Mesendoderm (in vitro differentiated cells): Measurements from ENCODE around the gene C10orf67.

Source experiments
- DNase-seq: peaks from one replicate; pipeline ENCODE4 v3.0.0; 2013
- H2AK5ac ChIP-seq: 2 replicates; pipeline ENCODE4 v1.6.1; 2013; ENCODE audit warnings: low read length, inconsistent platforms
- H2BK120ac ChIP-seq: 2 replicates; pipeline ENCODE4 v1.6.1; 2013; ENCODE audit warnings: low read depth, mild to moderate bottlenecking, low read length, moderate library complexity, mixed read lengths
- H2BK15ac ChIP-seq: replicated peaks from 2 replicates; pipeline ENCODE4 v1.6.1; 2013; ENCODE audit warnings: low read depth, mild to moderate bottlenecking, moderate library complexity
- H2BK5ac ChIP-seq: 2 replicates; pipeline ENCODE4 v1.6.1; 2013; ENCODE audit warnings: low read length, inconsistent platforms
- H3K18ac ChIP-seq: 2 replicates; pipeline ENCODE4 v1.6.1; 2013; ENCODE audit warnings: mild to moderate bottlenecking, low read length, mixed read lengths
- H3K23ac ChIP-seq: one replicate; pipeline ENCODE4 v1.6.1; 2013; ENCODE audit warnings: low read length
- H3K27ac ChIP-seq: 2 replicates; pipeline ENCODE4 v1.5.1; 2013; ENCODE audit warnings: low read depth, mild to moderate bottlenecking, inconsistent platforms, low read length, moderate library complexity
- H3K27me3 ChIP-seq: 2 replicates; pipeline ENCODE4 v1.6.1; 2013; ENCODE audit warnings: low read length, control low read depth, mild to moderate bottlenecking, inconsistent platforms; ENCODE audit not compliant: insufficient read depth, poor library complexity
- H3K36me3 ChIP-seq: 2 replicates; pipeline ENCODE4 v1.6.1; 2013; ENCODE audit warnings: low read length, inconsistent platforms; ENCODE audit not compliant: control insufficient read depth, insufficient read depth
- H3K4ac ChIP-seq: one replicate; pipeline ENCODE4 v1.6.1; 2013; ENCODE audit warnings: low read depth, mild to moderate bottlenecking, low read length, moderate library complexity
- H3K4me1 ChIP-seq: 2 replicates; pipeline ENCODE4 v1.6.1; 2013; ENCODE audit warnings: low read depth, low read length, inconsistent platforms; ENCODE audit not compliant: control insufficient read depth
- H3K4me2 ChIP-seq: 2 replicates; pipeline ENCODE4 v1.6.1; 2013; ENCODE audit warnings: low read length
- H3K4me3 ChIP-seq: 2 replicates; pipeline ENCODE4 v1.5.1; 2013; ENCODE audit warnings: mild to moderate bottlenecking, low read length
- H3K56ac ChIP-seq: one replicate; pipeline ENCODE4 v1.6.1; 2013; ENCODE audit warnings: low read length
- H3K79me1 ChIP-seq: 2 replicates; pipeline ENCODE4 v1.6.1; 2013; ENCODE audit warnings: low read length, inconsistent platforms
- H3K79me2 ChIP-seq: 2 replicates; pipeline ENCODE4 v1.6.1; 2013; ENCODE audit warnings: mild to moderate bottlenecking, low read length; ENCODE audit not compliant: control insufficient read depth, insufficient read depth
- H3K9ac ChIP-seq: 2 replicates; pipeline ENCODE4 v1.6.1; 2013; ENCODE audit warnings: low read length, inconsistent platforms
- H4K5ac ChIP-seq: one replicate; pipeline ENCODE4 v1.6.1; 2013; ENCODE audit warnings: low read length
- H4K8ac ChIP-seq: one replicate; pipeline ENCODE4 v1.6.1; 2013; ENCODE audit warnings: low read depth, mild to moderate bottlenecking, control low read depth, low read length, moderate library complexity
- WGBS: extraction: QIAGEN DNeasy Blood & Tissue Kit; methylation state at CpG from one replicate; pipeline ENCODE4 v1.1.7; 2013; ENCODE audit warnings: low lambda C conversion rate, missing lambda C conversion rate; ENCODE audit not compliant: insufficient coverage; ENCODE audit errors: extremely low coverage; 5-methylcytosine and 5-hydroxymethylcytosine counted together

C10orf67 gene

GRCh38 chr10:23361665-23362064 is 17.1 kb upstream of the C10orf67 start:
- Histone ChIP-seq H2BK15ac (no peak overlapping the region), H3K4me3 (no peak overlapping the region), H3K56ac (no peak overlapping the region), H3K27ac (no peak overlapping the region), H3K4me1 (no peaks in the 10 kb centered on the region), H4K8ac (no peak overlapping the region), H2BK5ac (no peak overlapping the region), H3K79me1 (no peaks in the 10 kb centered on the region), H2AK5ac (no peak overlapping the region), H4K5ac (no peak overlapping the region), H3K4ac (no peak overlapping the region), H2BK120ac (no peak overlapping the region), H3K9ac (no peak overlapping the region), H3K36me3 (no peaks in the 10 kb centered on the region), H3K27me3 (no peaks in the 10 kb centered on the region), H3K23ac (no peak overlapping the region), H3K4me2 (no peak overlapping the region), H3K79me2 (no peaks in the 10 kb centered on the region), H3K18ac (no peak overlapping the region)
- WGBS = no CpG with 5 or more reads among the region's 2 CpGs
- no peak for DNase-seq

GRCh38 chr10:23359692-23360380 is 15.2 kb upstream of the C10orf67 start:
- no peak for DNase-seq
- H3K23ac ChIP-seq = no peak overlapping the region
- H4K8ac ChIP-seq = no peak overlapping the region
- H3K4me1 ChIP-seq = no peaks in the 10 kb centered on the region
- no peaks in the 10 kb centered on the region for H3K79me2 ChIP-seq
- no peaks in the 10 kb centered on the region for H3K36me3 ChIP-seq
- H3K56ac ChIP-seq = no peak overlapping the region
- H3K27me3 ChIP-seq = no peaks in the 10 kb centered on the region
- no peaks in the 10 kb centered on the region for H3K79me1 ChIP-seq
- no peak overlapping the region for H3K18ac ChIP-seq
- H4K5ac ChIP-seq = no peak overlapping the region
- H2AK5ac ChIP-seq = no peak overlapping the region
- no peak overlapping the region for H3K9ac ChIP-seq
- no peak overlapping the region for H3K27ac ChIP-seq
- H2BK120ac ChIP-seq = no peak overlapping the region
- H3K4ac ChIP-seq = no peak overlapping the region
- H3K4me2 ChIP-seq = no peak overlapping the region
- no peak overlapping the region for H3K4me3 ChIP-seq
- no CpG with 5 or more reads among the region's 8 CpGs for WGBS
- H2BK5ac ChIP-seq = no peak overlapping the region
- no peak overlapping the region for H2BK15ac ChIP-seq

- H3K18ac ChIP-seq = no peak overlapping the region
- H3K9ac ChIP-seq = no peak overlapping the region
- no peaks in the 10 kb centered on the region for H3K4me1 ChIP-seq
- H3K27ac ChIP-seq = no peak overlapping the region
- no peak overlapping the region for H3K4me3 ChIP-seq
- H3K79me1 ChIP-seq = no peaks in the 10 kb centered on the region
- H2AK5ac ChIP-seq = no peak overlapping the region
- H3K23ac ChIP-seq = no peak overlapping the region
- DNase-seq = peak; percentile 43
- no peak overlapping the region for H4K5ac ChIP-seq
- H2BK15ac ChIP-seq = no peak overlapping the region
- no peak overlapping the region for H2BK5ac ChIP-seq
- H3K4me2 ChIP-seq = no peak overlapping the region
- H3K56ac ChIP-seq = no peak overlapping the region
- H3K36me3 ChIP-seq = no peaks in the 10 kb centered on the region
- no peaks in the 10 kb centered on the region for H3K27me3 ChIP-seq
- no peak overlapping the region for H2BK120ac ChIP-seq
- no peak overlapping the region for H3K4ac ChIP-seq
- H3K79me2 ChIP-seq = no peaks in the 10 kb centered on the region
- no peak overlapping the region for H4K8ac ChIP-seq
- WGBS = no CpG with 5 or more reads among the region's 2 CpGs
These were observed 13.8 kb upstream of the C10orf67 start for GRCh38 chr10:23358357-23358756.

GRCh38 chr10:23354630-23355279 is 10.2 kb upstream of the C10orf67 start:
- H3K27me3 ChIP-seq = no peaks in the 10 kb centered on the region
- DNase-seq = no peak
- no peak overlapping the region for H3K27ac ChIP-seq
- no peak overlapping the region for H4K8ac ChIP-seq
- H3K4me3 ChIP-seq = no peak overlapping the region
- no peak overlapping the region for H2BK15ac ChIP-seq
- no peak overlapping the region for H2BK120ac ChIP-seq
- H3K4me1 ChIP-seq = no peaks in the 10 kb centered on the region
- no peak overlapping the region for H3K23ac ChIP-seq
- no peak overlapping the region for H2AK5ac ChIP-seq
- H3K18ac ChIP-seq = no peak overlapping the region
- H3K36me3 ChIP-seq = no peaks in the 10 kb centered on the region
- no peak overlapping the region for H2BK5ac ChIP-seq
- H3K79me1 ChIP-seq = no peaks in the 10 kb centered on the region
- no peak overlapping the region for H3K56ac ChIP-seq
- no peak overlapping the region for H3K4ac ChIP-seq
- H3K4me2 ChIP-seq = no peak overlapping the region
- no CpG with 5 or more reads among the region's 5 CpGs for WGBS
- no peak overlapping the region for H3K9ac ChIP-seq
- H3K79me2 ChIP-seq = no peaks in the 10 kb centered on the region
- H4K5ac ChIP-seq = no peak overlapping the region

GRCh38 chr10:23351926-23352519 is 7.4 kb upstream of the C10orf67 start:
- DNase-seq = no peak
- no peak overlapping the region for H3K56ac ChIP-seq

More at GRCh38 chr10:23351926-23352519, 7.4 kb upstream of the C10orf67 start:
- H3K23ac ChIP-seq = no peak overlapping the region
- H3K79me1 ChIP-seq = no peaks in the 10 kb centered on the region
- no peak overlapping the region for H2BK5ac ChIP-seq
- no peaks in the 10 kb centered on the region for H3K4me1 ChIP-seq
- H4K5ac ChIP-seq = no peak overlapping the region
- no peaks in the 10 kb centered on the region for H3K79me2 ChIP-seq
- H3K4me3 ChIP-seq = no peak overlapping the region
- H3K4me2 ChIP-seq = no peak overlapping the region
- H3K4ac ChIP-seq = no peak overlapping the region
- H2BK120ac ChIP-seq = no peak overlapping the region
- H3K18ac ChIP-seq = no peak overlapping the region
- no peaks in the 10 kb centered on the region for H3K27me3 ChIP-seq
- H3K36me3 ChIP-seq = no peaks in the 10 kb centered on the region
- no peak overlapping the region for H3K9ac ChIP-seq
- no peak overlapping the region for H3K27ac ChIP-seq
- no peak overlapping the region for H4K8ac ChIP-seq
- no peak overlapping the region for H2AK5ac ChIP-seq
- no peak overlapping the region for H2BK15ac ChIP-seq
- WGBS = no CpG with 5 or more reads among the region's 3 CpGs
